Measurements from ENCODE around the gene PGGT1B.

Gene PGGT1B

DNA sequence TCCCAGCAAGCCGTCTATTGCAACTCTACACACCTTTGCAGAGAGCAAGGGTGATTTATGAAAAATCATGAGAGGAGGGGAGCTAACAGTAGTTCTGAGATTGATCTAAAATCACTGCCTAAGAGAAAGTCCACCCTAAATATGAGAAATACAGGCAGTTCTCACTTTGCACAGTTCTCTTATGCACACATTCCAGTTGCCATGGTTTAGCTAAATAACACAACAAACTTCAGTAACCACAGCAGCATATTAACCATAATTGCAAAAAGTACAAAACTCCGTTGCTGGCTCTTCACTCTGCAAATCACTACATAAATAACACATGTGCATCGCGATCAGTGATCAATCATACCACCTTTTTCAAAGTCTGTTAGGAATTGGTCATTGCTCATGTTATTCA is 31.1 kb downstream of the PGGT1B start:
- no peak overlapping the region for H3K27ac Mint-ChIP-seq
- ATAC-seq (no peak), DNase-seq (no peak)
- peaks cover 2% of the 10 kb centered on the region for H3K4me1 Mint-ChIP-seq
- no peaks in the 10 kb centered on the region for H3K27me3 Mint-ChIP-seq
- no peak overlapping the region for H3K4me3 Mint-ChIP-seq
- peaks cover 41% of the 10 kb centered on the region for H3K36me3 Mint-ChIP-seq (ENCODE audit: low read depth)
- no peaks in the 10 kb centered on the region for H3K9me3 Mint-ChIP-seq

DNA sequence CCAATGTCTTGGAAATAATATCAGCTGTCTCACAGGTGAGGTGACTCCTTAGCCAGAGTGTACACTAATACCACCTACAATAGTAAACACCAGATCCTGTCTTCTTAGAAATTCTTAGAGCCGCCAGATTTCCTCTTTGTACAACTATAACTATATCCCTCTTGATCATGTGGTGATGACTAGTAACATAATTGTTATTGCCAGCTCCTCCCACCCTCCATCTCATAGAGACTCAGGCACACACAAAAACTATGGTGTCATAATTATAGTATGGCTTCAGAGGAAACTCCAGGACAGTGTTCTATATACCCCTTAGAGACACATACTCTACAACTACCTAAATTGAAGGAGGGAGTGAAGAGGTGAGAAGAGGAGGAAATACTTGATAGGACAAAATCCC is 33.1 kb downstream of the PGGT1B start:
- Mint-ChIP-seq H3K4me3 (no peak overlapping the region), H3K27me3 (no peaks in the 10 kb centered on the region), H3K27ac (no peak overlapping the region), H3K9me3 (no peaks in the 10 kb centered on the region), H3K36me3 (ENCODE audit: low read depth) (peaks cover 42% of the 10 kb centered on the region), H3K4me1 (peaks cover 2% of the 10 kb centered on the region)
- no peak for ATAC-seq
- DNase-seq, result no peak

DNA sequence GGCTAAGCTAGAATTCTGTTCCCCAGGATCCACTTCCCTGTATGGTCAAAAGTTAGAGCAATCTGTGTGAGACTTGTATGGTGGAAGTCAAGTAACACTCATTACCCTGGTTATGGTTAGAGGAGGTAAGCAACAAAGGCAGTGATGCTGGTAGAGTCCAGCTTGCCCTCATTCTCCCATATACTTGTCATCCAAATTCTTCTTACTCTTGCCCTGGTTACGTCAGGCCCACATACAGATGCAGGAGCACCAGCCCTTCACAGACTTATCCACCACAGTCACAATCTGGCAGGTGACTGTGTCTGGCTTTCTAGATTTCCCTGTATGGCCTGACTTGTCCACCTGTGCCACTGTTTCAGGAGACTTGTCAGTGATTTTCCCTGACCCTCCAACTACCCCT is 35.4 kb downstream of the PGGT1B start:
- H3K36me3 Mint-ChIP-seq (ENCODE audit: low read depth), result peaks cover 47% of the 10 kb centered on the region
- no peak overlapping the region for H3K4me3 Mint-ChIP-seq
- no peaks in the 10 kb centered on the region for H3K27me3 Mint-ChIP-seq
- H3K9me3 Mint-ChIP-seq, result no peaks in the 10 kb centered on the region
- ATAC-seq (no peak), DNase-seq (no peak)
- H3K4me1 Mint-ChIP-seq, result no peaks in the 10 kb centered on the region
- H3K27ac Mint-ChIP-seq, result no peak overlapping the region

DNA sequence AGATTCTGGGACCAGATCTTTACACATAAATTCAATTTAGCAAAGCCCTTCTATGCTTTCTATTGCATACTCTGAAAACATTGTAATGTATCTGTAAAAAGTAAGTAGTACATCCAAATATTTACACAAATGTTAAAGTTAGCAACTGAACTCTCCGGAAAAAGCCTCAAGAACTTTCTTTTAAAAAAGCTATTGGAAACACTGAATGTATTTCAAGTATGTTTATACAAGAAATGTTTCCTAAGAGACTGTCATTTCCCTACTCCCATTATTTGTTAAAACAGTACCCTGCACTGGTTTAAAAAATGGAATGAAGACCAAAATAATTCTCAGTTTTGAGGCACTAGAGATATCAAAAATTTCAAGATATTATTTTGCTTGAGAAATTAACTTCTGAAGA is 48.1 kb downstream of the PGGT1B start:
- H3K9me3 Mint-ChIP-seq, result no peaks in the 10 kb centered on the region
- peaks cover 28% of the 10 kb centered on the region for H3K36me3 Mint-ChIP-seq (ENCODE audit: low read depth)
- H3K4me1 Mint-ChIP-seq, result peaks cover 10% of the 10 kb centered on the region
- ATAC-seq, result no peak
- H3K27me3 Mint-ChIP-seq, result no peaks in the 10 kb centered on the region
- no peak overlapping the region for H3K4me3 Mint-ChIP-seq
- no peak overlapping the region for H3K27ac Mint-ChIP-seq
- no peak for DNase-seq

DNA sequence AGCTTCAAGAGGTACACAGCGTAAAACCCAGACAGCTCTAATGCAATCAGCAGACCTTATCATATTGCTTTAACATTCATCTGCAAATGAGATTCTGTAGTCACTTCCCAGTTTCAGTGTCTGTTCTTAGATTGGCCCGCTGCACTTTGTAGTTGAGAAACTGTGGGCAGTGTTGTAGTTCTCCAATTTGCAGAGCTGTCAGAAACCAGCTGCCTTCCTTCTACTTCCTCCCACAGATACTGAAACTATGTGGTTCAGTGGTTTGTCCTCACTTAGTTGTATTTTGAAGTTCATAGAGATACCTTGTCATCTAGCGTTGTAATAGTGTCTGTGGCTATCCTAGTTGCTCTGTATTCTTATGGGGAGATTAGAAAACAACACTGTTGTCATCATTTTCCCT is 53.4 kb downstream of the PGGT1B start:
- ATAC-seq (peak; percentile 99), DNase-seq (peak; percentile 46)
- Mint-ChIP-seq H3K27ac (peak overlapping the region; percentile 71), H3K4me3 (no peak overlapping the region), H3K4me1 (peaks cover 17% of the 10 kb centered on the region), H3K27me3 (no peaks in the 10 kb centered on the region), H3K36me3 (ENCODE audit: low read depth) (peaks cover 23% of the 10 kb centered on the region), H3K9me3 (no peaks in the 10 kb centered on the region)

DNA sequence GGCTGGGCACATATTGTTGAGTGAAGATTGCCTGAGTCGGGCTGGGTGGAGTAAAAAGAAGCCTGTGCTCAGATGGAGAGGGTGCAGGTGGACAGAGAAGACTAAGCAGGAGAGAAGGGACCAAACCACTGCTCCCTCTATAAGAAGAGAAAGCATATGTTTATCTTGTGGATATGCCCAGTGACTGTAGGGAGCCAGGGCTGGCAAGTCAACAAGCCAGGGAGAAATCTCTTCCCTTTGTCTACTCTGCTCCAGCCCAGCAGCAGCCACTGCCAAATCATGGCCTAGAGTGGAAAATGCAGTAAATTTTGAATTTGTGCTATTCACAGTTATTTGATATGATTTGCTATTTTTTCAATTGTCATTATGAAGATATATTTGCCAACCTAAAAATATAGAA is 59.7 kb downstream of the PGGT1B start:
- no peak for ATAC-seq
- Mint-ChIP-seq H3K9me3 (peaks cover 4% of the 10 kb centered on the region), H3K27ac (no peak overlapping the region)

DNA sequence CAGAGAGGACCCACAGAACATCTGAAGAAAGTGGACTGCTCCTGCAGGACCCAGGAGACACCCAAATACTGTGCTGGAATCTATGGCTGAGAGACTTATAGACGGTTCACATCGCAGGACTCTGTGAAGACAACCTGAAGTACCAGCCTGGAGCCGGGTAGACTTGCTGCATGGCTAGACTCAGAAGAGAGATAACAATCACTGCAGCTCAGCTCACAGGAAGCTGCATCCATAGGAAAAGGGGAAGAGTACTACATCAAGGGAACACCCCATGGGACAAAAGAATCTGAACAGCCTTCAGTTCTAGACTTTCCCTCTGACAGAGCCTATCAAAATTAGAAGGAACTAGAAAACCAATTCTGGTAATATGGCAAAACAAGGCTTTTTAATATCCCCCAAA is 66.5 kb downstream of the PGGT1B start:
- Mint-ChIP-seq H3K27ac (no peak overlapping the region), H3K27me3 (peaks cover 1% of the 10 kb centered on the region), H3K4me3 (no peak overlapping the region), H3K36me3 (ENCODE audit: low read depth) (peaks cover 3% of the 10 kb centered on the region), H3K9me3 (peaks cover 4% of the 10 kb centered on the region), H3K4me1 (no peaks in the 10 kb centered on the region)
- DNase-seq (no peak), ATAC-seq (no peak)

More for the DNA sequence above, 59.7 kb downstream of the PGGT1B start:
- H3K4me3 Mint-ChIP-seq, result no peak overlapping the region
- peaks cover 5% of the 10 kb centered on the region for H3K36me3 Mint-ChIP-seq (ENCODE audit: low read depth)
- no peaks in the 10 kb centered on the region for H3K27me3 Mint-ChIP-seq
- DNase-seq, result no peak
- H3K4me1 Mint-ChIP-seq, result no peaks in the 10 kb centered on the region

DNA sequence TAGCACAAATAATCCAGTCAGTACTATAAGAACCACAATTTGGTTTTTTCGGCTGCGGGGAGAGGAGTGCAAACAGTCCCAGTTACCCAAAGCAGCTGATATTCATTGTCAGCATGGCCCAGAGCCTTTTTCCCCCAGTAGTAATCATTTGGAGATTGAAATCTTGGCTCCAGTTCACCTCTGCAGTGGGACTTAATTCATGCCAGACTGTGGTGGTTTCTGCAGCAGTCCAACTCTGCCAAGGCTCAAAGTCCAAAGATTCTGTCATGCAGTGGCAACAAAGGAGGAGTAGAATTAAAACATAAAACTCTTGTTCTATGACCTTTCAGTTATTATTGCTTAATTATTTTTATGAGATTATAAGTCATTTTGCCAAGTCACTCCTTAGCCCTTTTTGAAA is 68.0 kb downstream of the PGGT1B start:
- Mint-ChIP-seq H3K27ac (no peak overlapping the region), H3K4me3 (no peak overlapping the region), H3K36me3 (ENCODE audit: low read depth) (peaks cover 3% of the 10 kb centered on the region)

DNA sequence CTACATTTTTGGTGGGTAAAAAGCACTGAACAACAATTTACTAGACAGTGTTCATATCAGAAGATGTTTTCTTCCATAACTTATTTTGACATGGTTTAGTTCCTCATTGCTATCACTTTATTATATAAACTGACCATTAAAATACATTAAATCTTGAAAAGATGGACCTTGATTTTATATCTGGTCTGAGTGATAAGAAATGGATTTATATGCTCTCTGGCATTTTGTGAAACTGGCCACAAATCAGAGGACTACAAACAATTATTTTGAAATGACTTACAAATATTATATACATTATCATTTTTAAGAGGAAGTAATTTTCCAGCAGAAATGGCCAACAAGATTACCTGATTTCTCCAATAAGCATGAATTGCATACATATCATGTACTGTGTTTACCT is 69.4 kb downstream of the PGGT1B start:
- no peaks in the 10 kb centered on the region for H3K9me3 Mint-ChIP-seq

More for the DNA sequence above, 68.0 kb downstream of the PGGT1B start:
- ATAC-seq (no peak), DNase-seq (no peak)
- no peaks in the 10 kb centered on the region for H3K9me3 Mint-ChIP-seq
- peaks cover 1% of the 10 kb centered on the region for H3K27me3 Mint-ChIP-seq
- no peaks in the 10 kb centered on the region for H3K4me1 Mint-ChIP-seq

DNA sequence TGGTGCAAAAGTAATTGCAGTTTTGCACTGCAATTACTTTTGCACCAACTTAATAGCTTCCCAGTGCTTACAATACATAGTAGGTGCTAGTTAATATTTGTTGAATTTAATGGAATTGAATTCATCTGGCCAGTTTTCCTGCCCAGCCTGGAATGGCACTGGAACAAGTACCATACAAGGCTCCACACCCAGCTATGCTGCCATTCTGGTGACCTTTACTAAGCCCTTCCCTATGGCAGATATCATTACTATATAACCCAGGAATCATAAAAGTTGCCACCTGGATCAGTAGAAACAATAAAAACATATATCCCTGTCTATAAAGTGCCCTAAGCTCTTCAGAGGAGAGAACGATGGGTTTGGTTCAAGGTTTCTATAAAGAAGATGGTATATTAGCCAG is 70.6 kb downstream of the PGGT1B start:
- Mint-ChIP-seq H3K27ac (no peak overlapping the region), H3K27me3 (peaks cover 4% of the 10 kb centered on the region), H3K4me1 (no peaks in the 10 kb centered on the region), H3K4me3 (no peak overlapping the region), H3K36me3 (ENCODE audit: low read depth) (peaks cover 3% of the 10 kb centered on the region), H3K9me3 (no peaks in the 10 kb centered on the region)
- DNase-seq (no peak), ATAC-seq (no peak)

More for the DNA sequence above, 69.4 kb downstream of the PGGT1B start:
- Mint-ChIP-seq H3K36me3 (ENCODE audit: low read depth) (peaks cover 3% of the 10 kb centered on the region), H3K27ac (no peak overlapping the region), H3K4me3 (no peak overlapping the region), H3K4me1 (no peaks in the 10 kb centered on the region), H3K27me3 (peaks cover 1% of the 10 kb centered on the region)
- DNase-seq (no peak), ATAC-seq (no peak)

DNA sequence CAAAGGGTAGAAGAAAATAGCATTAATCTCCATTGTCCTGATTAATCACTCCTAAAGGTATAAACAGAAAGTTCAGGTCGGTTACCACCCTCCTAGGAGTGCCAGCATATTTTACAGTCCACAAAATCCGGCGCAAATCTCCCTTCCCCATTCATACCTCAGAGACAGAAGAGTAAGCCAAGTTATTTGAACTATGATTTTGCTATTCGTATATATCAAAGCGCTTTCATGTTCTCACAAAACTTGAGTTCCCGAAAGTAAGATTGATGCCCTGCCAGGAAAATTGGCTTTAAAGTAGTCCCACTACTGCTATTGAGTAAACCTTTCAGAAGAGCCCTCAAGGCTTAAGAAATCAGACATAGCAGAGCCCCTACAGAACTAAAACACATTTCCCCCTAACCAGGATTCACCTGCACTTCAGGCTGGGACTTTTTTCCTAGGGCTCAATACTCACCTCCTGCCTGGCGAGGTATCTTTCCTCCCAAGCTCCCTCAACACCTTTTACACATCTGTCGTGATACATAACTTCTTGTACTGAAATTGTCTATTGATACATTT is 71.1 kb downstream of the PGGT1B start:
- ATAC-seq (no peak), DNase-seq (no peak)
- Mint-ChIP-seq H3K27me3 (peaks cover 7% of the 10 kb centered on the region), H3K4me3 (no peak overlapping the region), H3K27ac (no peak overlapping the region), H3K4me1 (no peaks in the 10 kb centered on the region), H3K9me3 (no peaks in the 10 kb centered on the region), H3K36me3 (ENCODE audit: low read depth) (peaks cover 3% of the 10 kb centered on the region)

DNA sequence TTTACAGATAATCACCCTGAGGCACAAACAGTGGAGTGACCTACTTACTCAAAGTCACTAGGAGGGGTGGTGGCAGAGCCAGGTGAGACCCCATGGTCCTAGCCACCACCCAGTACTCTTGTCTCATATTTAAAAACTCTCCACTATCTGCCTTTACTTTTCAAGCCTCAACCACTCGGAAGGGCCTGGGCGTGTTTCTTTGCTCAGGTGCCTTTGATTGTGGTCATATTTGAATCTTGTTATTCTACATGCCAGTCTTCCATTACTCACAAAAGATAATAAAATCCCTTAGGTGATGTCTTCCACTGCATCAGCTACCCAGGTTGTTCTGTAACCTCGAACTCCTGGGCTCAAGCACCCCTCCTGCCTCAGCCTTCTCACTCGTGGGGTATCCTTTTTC is 72.3 kb downstream of the PGGT1B start:
- Mint-ChIP-seq H3K27me3 (peaks cover 7% of the 10 kb centered on the region), H3K9me3 (peaks cover under 1% of the 10 kb centered on the region)

DNA sequence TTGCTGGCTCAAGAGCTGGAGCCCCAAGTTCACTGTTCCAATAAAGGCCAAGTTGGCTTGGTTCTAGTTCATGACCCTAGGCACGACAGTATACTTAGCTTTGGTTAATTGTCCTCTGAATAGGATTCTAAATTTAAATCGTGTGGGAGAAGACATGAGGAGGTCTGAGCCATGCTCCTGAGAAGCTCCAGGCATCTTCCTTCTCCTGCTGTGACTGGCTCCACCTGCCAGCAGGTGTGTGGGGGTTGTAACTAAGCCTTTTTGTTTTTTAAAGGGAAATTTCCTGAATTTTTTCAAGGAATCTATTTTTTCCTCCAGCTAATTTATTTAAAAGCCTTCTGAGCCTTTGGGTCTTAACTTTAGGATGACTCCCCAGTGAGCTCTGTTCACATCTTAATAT is 72.8 kb downstream of the PGGT1B start:
- Mint-ChIP-seq H3K36me3 (ENCODE audit: low read depth) (peaks cover 3% of the 10 kb centered on the region), H3K27me3 (peaks cover 9% of the 10 kb centered on the region), H3K27ac (no peak overlapping the region), H3K4me3 (no peak overlapping the region), H3K4me1 (no peaks in the 10 kb centered on the region), H3K9me3 (peaks cover 4% of the 10 kb centered on the region)
- ATAC-seq (no peak), DNase-seq (no peak)

More for the DNA sequence above, 72.3 kb downstream of the PGGT1B start:
- Mint-ChIP-seq H3K4me3 (no peak overlapping the region), H3K4me1 (no peaks in the 10 kb centered on the region), H3K36me3 (ENCODE audit: low read depth) (peaks cover 3% of the 10 kb centered on the region), H3K27ac (no peak overlapping the region)
- no peak for DNase-seq
- no peak for ATAC-seq

DNA sequence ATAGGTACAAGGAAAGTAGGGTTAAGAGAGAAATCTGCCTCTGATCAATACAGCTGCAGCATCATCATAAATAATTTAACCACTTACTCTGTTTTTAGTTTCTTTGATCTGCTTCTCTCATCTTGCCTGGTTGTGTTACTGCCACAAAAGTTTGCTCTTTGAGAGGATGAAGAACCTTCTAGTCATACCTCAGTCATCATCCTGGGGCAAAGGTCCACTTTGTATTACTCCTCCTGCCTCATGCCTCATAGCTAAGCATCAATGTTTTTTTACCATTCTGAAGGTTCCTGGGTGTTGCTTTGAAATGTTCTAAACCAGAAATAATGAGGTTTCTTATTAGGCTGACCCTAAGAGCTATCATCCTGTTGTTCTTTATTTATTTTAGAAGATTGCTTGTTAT is 75.9 kb downstream of the PGGT1B start:
- DNase-seq (no peak), ATAC-seq (no peak)
- Mint-ChIP-seq H3K4me1 (peaks cover 4% of the 10 kb centered on the region), H3K9me3 (peaks cover 11% of the 10 kb centered on the region), H3K4me3 (no peak overlapping the region), H3K36me3 (ENCODE audit: low read depth) (no peaks in the 10 kb centered on the region), H3K27ac (no peak overlapping the region), H3K27me3 (peaks cover 30% of the 10 kb centered on the region)

DNA sequence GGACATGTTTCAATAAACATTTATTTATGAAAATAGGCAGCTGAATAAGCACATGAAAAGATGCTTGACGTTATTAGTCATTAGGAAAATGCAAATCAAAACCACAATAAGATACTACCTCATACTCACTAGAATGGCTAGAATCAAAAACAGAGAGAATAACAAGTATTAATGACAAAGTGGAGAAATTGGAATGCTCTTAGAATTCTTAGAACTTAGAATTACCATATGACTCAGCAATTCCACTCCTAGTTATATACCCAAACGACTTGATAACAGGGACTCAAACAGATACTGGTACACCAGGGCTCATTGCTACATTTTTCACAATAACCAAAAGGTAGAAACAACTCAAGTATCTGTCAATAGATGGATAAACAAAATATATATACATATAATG is 77.9 kb downstream of the PGGT1B start:
- ATAC-seq (no peak), DNase-seq (no peak)
- no peak overlapping the region for H3K27ac Mint-ChIP-seq
- H3K27me3 Mint-ChIP-seq, result peaks cover 46% of the 10 kb centered on the region
- H3K4me3 Mint-ChIP-seq, result no peak overlapping the region
- H3K9me3 Mint-ChIP-seq, result peaks cover 11% of the 10 kb centered on the region
- H3K36me3 Mint-ChIP-seq (ENCODE audit: low read depth), result no peaks in the 10 kb centered on the region
- H3K4me1 Mint-ChIP-seq, result peaks cover 7% of the 10 kb centered on the region

DNA sequence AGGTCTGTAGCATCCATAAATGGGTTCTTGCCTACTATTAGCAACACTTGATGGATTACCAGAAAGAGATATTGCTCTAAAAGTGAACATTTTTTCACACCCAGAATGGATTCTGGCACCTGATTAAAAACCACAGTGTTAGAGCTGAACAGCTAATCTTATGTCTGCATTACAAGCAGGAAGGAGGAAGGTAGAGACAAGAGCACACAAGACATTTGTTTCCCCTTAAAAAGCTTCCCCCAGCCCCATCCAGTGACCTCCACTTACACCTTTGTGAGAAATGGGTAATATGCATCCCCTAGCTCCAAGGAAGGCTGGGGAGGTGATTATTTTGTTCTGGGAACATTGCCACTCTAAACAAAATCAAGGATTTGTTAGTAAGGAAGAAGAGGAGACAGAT is 80.9 kb downstream of the PGGT1B start:
- ATAC-seq (no peak), DNase-seq (no peak)
- Mint-ChIP-seq H3K9me3 (peaks cover 11% of the 10 kb centered on the region), H3K4me1 (peaks cover 13% of the 10 kb centered on the region), H3K27ac (no peak overlapping the region), H3K4me3 (no peak overlapping the region), H3K36me3 (ENCODE audit: low read depth) (no peaks in the 10 kb centered on the region), H3K27me3 (peaks cover 73% of the 10 kb centered on the region)
